ENCODE data around the gene CNR2.
A peak's percentile ranks its signal among the peaks of the same experiment; 100 is the strongest.

DNA sequence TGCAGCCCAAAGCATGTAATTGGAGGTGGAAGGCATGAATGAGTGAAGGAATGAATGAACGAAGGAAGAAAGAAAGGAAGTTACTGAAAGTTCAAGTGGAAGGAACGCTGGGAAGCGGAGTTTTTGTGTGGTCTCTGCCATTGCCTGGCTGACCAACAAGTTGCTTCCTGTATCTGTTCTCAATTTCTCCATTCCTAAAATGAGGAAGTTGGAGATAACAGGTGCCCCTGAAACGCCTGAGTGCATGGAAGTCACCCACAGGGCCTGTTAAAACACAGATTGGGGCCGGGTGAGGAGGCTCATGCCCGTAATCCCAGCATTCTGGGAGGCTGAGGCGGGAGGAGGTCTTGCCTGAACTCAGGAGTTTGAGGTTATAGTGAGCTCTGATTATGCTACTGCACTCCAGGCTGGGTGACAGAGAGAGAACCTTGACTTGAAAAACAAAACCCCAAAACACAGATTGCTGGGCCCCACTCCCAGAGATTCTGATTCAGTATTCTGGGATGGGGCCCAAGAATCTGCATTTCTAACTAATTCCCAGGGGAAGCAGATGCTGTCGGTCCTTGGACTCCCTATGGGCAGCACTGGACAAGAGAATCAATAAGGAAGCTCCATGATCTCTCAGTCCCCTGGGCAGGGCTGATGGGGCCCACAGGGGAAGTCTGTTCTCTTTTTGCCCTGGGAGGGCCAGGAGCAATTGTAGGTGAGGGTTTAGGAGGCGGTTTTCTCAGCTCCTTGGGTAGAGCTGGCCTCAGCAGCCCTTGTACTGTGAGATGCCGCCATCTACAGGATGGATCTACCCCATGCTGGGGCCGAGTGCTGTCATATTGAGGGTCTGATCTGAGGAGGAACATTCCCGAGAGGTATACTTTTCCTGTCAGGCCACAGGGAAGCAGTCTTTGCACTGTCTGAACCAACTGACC, 3.3 kb upstream of the CNR2 start:
- TF ChIP-seq RAD21 (IDR thresholded peaks at IDR 0.05; ENCODE audit: low read length) (peak; percentile 93), CHD2 (IDR thresholded peaks at IDR 0.05; ENCODE audit: low read length, partially characterized antibody) (no peak)
